HepG2 (cell line): ENCODE data around the gene MYO1E.

ENCODE experiments used
- ADNP ChIP-seq: sonication (generic); formaldehyde crosslinking; IDR thresholded peaks from 2 replicates; pipeline ENCODE4 v1.4.0; 2020; ENCODE audit warnings: missing genetic modification reagents
- BRCA1 ChIP-seq: sonication (generic); formaldehyde crosslinking; IDR thresholded peaks from 2 replicates; pipeline ENCODE4 v1.4.0; 2020; ENCODE audit warnings: missing genetic modification reagents
- GABPA ChIP-seq, 2 experiments: IDR thresholded peaks; 2 replicates each; pipeline ENCODE4 v1.6.1; 2011 to 2016; ENCODE audit warnings: low read depth in 2 of 2, low read length in 1 of 2, missing biosample characterization in 1 of 2, missing genetic modification characterization in 1 of 2
- HNF4G ChIP-seq, 2 experiments: sonication (generic) in 1 of 2; formaldehyde crosslinking in 1 of 2; IDR thresholded peaks; 2 replicates each; pipeline versions ENCODE4 v1.4.0 to v1.6.1; 2011 to 2020; ENCODE audit warnings: borderline replicate concordance in 2 of 2, low read depth in 2 of 2, mild to moderate bottlenecking in 2 of 2, low read length in 1 of 2, missing genetic modification reagents in 1 of 2, moderate library complexity in 1 of 2
- SMAD1 ChIP-seq: sonication (generic); formaldehyde crosslinking; IDR thresholded peaks from 2 replicates; pipeline ENCODE4 v1.4.0; 2020; ENCODE audit warnings: missing genetic modification reagents, low read depth, mild to moderate bottlenecking, borderline replicate concordance
- ZNF138 ChIP-seq: sonication (generic); formaldehyde crosslinking; IDR thresholded peaks from 2 replicates; pipeline ENCODE4 v1.5.0; 2020; ENCODE audit warnings: mild to moderate bottlenecking, low read depth, missing genetic modification reagents
- TF ChIP-seq, protein P1 (sequence below): sonication (generic); formaldehyde crosslinking; IDR thresholded peaks from 2 replicates; pipeline ENCODE4 v1.5.1; 2020; ENCODE audit warnings: mild to moderate bottlenecking, missing genetic modification reagents, borderline replicate concordance
- TF ChIP-seq, protein P2 (sequence below): sonication (generic); formaldehyde crosslinking; IDR thresholded peaks from 2 replicates; pipeline ENCODE4 v1.5.0; 2020; ENCODE audit warnings: mild to moderate bottlenecking, missing genetic modification reagents, moderate library complexity

DNA sequence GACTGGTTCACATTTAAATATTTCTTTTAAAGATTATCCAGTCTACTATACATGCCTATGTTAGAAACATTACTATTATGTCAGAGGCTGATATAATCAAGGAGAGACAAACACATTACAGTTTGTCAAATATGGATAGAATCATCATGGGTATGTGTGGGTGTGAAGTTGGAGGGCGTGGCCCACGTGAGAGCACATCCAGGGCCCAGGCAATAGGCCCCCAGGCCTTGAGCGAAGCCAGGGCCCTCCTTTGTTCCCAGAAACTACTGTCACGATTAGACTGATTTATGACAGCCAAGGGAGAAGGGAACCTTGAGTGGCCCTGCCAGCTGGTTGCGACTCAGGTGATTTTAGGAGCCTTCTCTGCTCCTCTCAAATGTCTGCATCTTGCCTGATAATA is 193.0 kb downstream of the MYO1E start:
- TF ChIP-seq SMAD1 = no peak
- no peak for TF ChIP-seq GABPA (IDR thresholded peaks at IDR 0.05; ENCODE audit: low read depth, low read length)
- no peak for TF ChIP-seq GABPA (CRISPR knock-in tag; IDR thresholded peaks at IDR 0.05; ENCODE audit: low read depth)
- no peak for TF ChIP-seq ADNP (CRISPR knock-in tag)
- TF ChIP-seq HNF4G (IDR thresholded peaks at IDR 0.05; ENCODE audit: borderline replicate concordance, low read depth, low read length) = no peak
- no peak for TF ChIP-seq HNF4G (CRISPR knock-in tag; IDR thresholded peaks at IDR 0.05; ENCODE audit: borderline replicate concordance, low read depth)
- TF ChIP-seq, protein P1, sequence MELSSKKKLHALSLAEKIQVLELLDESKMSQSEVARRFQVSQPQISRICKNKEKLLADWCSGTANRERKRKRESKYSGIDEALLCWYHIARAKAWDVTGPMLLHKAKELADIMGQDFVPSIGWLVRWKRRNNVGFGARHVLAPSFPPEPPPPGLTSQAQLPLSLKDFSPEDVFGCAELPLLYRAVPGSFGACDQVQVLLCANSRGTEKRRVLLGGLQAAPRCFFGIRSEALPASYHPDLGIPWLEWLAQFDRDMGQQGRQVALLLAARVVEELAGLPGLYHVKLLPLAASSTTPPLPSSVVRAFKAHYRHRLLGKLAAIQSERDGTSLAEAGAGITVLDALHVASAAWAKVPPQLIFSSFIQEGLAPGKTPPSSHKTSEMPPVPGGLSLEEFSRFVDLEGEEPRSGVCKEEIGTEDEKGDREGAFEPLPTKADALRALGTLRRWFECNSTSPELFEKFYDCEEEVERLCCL (CRISPR knock-in tag) = no peak
- no peak for TF ChIP-seq ZNF138 (CRISPR knock-in tag)
- TF ChIP-seq BRCA1 (CRISPR knock-in tag) = no peak
- TF ChIP-seq, protein P2, sequence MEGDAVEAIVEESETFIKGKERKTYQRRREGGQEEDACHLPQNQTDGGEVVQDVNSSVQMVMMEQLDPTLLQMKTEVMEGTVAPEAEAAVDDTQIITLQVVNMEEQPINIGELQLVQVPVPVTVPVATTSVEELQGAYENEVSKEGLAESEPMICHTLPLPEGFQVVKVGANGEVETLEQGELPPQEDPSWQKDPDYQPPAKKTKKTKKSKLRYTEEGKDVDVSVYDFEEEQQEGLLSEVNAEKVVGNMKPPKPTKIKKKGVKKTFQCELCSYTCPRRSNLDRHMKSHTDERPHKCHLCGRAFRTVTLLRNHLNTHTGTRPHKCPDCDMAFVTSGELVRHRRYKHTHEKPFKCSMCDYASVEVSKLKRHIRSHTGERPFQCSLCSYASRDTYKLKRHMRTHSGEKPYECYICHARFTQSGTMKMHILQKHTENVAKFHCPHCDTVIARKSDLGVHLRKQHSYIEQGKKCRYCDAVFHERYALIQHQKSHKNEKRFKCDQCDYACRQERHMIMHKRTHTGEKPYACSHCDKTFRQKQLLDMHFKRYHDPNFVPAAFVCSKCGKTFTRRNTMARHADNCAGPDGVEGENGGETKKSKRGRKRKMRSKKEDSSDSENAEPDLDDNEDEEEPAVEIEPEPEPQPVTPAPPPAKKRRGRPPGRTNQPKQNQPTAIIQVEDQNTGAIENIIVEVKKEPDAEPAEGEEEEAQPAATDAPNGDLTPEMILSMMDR (CRISPR knock-in tag) = no peak
